ENCODE data around the gene PIGP. TPM values are rescaled to one million over a fixed set of nuclear protein-coding genes. Genes with fewer than 3 reads are reported as not detected.

PIGP gene
- total RNA-seq, result 5.5 and 6.3 TPM in 2 replicates

DNA sequence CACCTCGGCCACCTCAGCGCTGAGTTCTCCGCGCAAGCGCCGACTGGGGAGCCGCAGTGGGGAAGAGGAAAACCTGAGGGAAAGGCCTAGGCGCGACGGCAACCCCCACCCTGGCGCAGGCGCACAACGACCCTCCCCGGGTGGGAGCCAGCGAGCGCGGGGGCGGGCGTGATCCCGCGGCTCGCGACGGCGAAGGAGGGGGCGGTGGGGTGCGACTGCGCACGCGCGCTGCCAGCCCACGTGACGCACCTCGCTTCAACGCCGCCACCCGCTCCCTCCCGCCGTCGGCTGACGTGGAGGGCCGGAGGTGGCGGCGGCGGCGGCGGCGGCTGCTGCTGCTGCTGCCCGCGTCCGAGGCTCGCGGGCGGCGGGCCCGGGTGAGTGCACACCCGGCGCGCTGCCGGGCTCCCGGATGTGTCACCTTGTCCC is at the start of gene PIGP, which contains the start of gene TTC3:
TSS of gene PIGP (minus strand) at position 84 of the 429 bp plus-strand sequence. CDS start 556 bp downstream, outside the sequence.
TSS of gene TTC3 (plus strand) at position 267 of the 429 bp plus-strand sequence. CDS start 14,004 bp downstream, outside the sequence.

Other genes starting within 250 kb of the PIGP start
- gene HLCS, start 106.4 kb downstream of the PIGP start, total RNA-seq, result 29.7 and 52.5 TPM in 2 replicates
- gene RIPPLY3, start 66.4 kb downstream of the PIGP start, total RNA-seq, result under 0.01 and 0.07 TPM in 2 replicates
- gene TTC3, start 183 bp upstream of the PIGP start, total RNA-seq, result 149 and 181 TPM in 2 replicates
- gene VPS26C, start 194.3 kb upstream of the PIGP start, total RNA-seq, result 49.2 and 62.4 TPM in 2 replicates